ENCODE results near the gene ZNF337.

- TF ChIP-seq POLR2AphosphoS5 (IDR thresholded peaks at IDR 0.05; ENCODE audit: borderline replicate concordance, low read depth, low read length) (peak; percentile 84), EZH2 (IDR thresholded peaks at IDR 0.05) (no peak), FOXP2 (optimal IDR thresholded peaks at IDR 0.05; ENCODE audit: control extremely low read depth, extremely low read length, insufficient read depth) (peak; percentile 24)
Measured at GRCh38 chr20:25696371-25697131, at the start of gene ZNF337.

Measured in SK-N-MC (cell line).